GM18867 (cell line): ENCODE measurements around the gene PAX5.

Source experiments
- ATAC-seq: cut with Tn5 transposase; IDR thresholded peaks from one replicate; pipeline ENCODE4 v1.9.1; 2021; ENCODE audit warnings: mild to moderate bottlenecking, moderate library complexity; ENCODE audit not compliant: unreplicated experiment

Gene PAX5

GRCh38 chr9:36961561-36962325 is 72.3 kb downstream of the PAX5 start:
- no peak for ATAC-seq

DNA sequence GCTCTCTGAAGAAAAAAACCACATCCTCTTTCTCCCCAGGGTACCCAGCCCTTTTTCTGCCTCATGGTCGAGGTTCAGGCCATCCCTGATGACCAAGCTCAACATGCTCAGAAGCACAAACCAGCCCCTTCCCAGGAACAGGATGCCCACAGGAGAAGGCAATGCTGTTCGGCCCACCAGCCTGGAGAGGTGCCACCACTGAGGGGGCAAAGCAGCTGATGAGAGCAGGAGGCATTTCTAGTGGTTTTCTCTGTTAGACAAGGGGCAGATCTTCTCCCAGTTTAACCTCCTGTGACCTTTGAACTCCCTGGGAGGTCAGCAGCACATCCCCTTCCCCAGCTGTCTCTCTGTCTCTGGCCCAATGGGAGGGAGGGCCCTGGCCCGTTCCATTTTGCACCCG is 73.0 kb downstream of the PAX5 start:
- no peak for ATAC-seq

DNA sequence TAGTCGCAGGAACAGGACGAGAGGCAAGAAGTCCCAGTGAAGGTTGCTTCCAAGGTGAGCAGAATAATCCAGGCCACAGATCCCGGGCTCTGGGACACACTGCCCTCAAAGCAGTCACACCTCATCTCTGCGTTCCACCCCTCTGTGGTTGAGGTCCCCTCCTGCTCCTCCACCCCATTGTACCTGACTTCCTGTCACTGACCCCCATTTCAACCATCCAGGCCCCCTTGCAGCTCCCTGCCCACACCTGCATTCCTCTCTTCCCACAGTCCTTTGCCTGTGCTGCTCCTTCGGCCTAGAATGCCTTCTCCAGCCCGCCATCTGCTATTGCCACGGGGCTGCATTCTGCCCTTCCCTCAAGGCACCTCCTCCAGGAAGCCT is 73.5 kb downstream of the PAX5 start:
- ATAC-seq = no peak

DNA sequence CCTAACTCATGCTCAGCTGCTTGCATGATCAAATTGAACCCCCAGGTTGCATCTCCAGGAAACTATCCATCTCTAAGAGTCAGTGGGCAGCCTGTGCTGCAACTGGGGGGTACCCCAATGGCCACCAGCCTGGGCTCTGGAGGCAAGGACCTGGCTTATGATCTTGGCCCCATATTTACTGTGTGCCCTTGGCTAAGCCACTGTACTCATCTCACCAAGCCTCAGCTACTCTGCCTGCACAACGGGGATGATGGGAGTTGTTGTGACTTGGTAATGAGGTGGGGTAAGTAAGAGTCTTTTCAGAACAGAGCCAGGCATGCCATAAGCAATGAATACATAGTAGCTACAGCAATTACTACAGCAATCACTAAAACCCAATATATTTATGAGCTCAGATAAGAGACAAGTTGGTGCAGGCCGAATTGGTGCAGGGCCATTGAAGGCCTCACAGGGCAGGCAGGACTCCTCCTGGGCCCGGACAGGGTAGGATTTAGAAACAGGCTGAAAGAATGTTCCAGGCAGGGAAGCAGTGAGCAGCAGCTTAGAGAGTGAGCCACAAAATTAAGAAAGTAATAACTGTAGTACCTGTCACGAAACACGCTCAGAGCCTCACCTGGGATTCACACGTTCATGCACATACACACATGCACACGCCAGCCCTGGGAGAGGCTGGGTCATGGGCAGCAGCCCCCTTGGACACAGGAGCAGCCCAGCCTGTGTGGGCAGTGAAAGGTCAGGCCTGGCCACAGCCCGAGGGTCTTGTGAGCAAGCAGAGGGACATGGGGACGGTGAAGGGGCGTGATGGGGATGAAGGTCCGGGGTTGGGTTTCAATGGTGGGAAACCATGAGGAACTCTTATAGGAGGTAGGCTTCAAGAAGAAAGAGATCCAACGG is 74.1 kb downstream of the PAX5 start:
- ATAC-seq = no peak

DNA sequence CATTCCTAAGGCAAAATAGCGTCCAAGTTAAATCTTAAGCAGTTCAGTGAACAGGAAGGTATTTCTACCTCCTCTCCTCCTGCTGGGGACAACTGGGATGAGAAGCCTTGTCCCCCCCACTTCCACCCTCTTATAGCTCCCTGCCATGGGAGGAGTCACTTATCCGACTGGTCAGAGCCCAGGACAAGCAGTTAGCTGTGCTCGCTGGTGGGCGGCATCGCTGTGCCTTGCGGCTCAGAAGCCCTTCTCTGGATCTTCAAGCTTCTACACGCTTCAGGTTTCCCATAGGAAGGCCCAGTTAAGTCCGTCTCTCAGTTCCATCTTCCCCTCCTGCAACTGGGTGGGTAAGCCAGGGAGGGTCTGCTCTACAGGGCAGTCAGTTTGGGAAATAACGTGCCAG is 77.2 kb downstream of the PAX5 start:
- no peak for ATAC-seq

DNA sequence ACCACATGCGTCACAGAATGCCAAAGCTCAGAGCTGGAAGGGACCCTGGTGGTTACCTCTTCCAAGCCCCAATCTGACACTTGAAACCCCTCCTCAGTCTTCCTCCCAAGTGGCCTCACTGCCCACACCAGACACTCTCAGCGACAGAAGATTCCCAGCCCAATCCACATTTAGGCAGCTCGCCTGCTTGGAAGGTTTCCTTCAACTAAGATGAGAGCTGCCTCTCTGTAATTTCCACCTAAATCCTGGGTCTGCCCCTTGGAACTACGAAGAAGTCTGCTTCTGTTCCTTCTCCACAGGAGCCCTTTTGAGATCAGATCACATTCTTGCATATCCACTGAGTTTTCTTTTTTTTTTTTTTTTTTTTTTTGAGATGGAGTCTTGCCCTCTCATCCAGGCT is 83.7 kb downstream of the PAX5 start:
- no peak for ATAC-seq

DNA sequence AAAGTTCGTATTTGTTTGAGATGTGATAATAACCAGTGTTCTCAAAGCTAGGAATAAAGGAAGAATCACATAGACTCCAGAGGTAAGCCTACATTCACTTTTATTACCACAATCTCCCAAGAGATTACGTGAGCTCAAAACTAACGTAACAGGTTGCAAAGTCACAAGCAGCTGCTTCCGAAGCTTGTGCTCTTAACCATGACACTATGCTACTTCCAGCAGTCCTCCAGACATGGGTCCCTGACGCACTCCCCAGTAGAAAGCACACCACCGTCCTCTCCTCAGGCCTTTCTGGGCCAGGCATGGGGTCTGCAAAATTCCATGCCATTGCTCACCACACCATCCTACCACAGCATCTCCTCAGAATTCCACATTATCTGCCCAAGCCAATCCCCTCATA is 84.6 kb downstream of the PAX5 start:
- no peak for ATAC-seq

GRCh38 chr9:36948051-36948450 is 86.0 kb downstream of the PAX5 start:
- no peak for ATAC-seq

DNA sequence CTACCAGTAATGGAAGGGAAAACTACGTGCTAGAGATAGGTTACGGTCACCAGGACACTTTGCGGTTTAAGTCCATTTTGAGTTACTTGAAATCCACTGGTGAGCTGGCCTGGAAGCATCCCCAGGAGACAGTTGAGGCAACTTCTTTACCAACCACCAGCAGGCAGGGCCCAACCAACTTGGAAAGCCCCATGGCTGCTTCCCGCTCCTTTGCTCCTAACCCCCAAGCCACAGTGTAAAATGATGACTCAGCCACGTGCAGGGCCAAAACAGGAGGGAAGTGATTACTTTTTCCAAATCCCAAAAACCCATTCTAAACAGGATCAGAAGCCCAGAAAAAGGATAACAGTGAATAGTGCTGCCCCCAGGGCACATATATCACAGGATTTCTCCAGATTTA is 87.4 kb downstream of the PAX5 start:
- ATAC-seq = no peak

GRCh38 chr9:36945999-36946398 is 88.1 kb downstream of the PAX5 start:
- no peak for ATAC-seq

DNA sequence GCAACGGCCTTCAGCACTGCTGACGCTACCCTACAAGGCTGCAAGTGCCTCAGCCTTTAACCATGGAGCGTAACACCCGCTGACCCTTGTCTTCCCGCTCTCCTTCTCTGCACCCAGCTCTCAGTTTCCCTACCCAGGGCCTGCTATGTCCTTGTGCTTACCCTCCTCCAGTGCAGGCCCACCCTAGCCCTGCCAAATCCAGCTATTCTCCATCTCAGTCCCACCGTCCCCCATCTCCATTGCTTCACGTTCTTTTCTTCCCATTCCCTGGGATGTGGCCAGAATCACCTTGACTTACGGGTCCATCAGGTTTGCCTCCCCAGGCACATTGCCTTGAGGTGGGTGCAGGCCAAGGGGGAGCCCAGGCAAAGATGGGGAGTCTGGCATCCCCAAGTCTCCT is 91.2 kb downstream of the PAX5 start:
- ATAC-seq = no peak

GRCh38 chr9:36941441-36941840 is 92.6 kb downstream of the PAX5 start:
- no peak for ATAC-seq

GRCh38 chr9:36940881-36941280 is 93.2 kb downstream of the PAX5 start:
- no peak for ATAC-seq

DNA sequence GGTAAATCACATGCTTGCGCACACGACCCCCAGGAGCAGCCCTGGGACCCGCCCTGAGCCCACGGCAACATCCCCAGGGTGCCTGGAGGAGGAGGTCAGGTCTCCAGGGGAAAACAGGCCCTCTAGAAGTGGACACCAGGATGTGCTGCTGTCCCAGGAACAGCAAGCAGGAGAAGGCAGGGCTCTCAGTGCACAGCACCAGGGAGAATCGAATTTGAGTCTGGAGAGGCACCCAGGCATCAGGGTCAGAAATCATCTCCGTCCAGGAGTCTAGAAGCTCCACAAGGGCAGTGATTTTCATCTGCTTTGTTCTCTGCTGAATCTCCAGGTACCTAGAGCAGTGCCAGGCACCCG is 93.6 kb downstream of the PAX5 start:
- ATAC-seq = no peak

DNA sequence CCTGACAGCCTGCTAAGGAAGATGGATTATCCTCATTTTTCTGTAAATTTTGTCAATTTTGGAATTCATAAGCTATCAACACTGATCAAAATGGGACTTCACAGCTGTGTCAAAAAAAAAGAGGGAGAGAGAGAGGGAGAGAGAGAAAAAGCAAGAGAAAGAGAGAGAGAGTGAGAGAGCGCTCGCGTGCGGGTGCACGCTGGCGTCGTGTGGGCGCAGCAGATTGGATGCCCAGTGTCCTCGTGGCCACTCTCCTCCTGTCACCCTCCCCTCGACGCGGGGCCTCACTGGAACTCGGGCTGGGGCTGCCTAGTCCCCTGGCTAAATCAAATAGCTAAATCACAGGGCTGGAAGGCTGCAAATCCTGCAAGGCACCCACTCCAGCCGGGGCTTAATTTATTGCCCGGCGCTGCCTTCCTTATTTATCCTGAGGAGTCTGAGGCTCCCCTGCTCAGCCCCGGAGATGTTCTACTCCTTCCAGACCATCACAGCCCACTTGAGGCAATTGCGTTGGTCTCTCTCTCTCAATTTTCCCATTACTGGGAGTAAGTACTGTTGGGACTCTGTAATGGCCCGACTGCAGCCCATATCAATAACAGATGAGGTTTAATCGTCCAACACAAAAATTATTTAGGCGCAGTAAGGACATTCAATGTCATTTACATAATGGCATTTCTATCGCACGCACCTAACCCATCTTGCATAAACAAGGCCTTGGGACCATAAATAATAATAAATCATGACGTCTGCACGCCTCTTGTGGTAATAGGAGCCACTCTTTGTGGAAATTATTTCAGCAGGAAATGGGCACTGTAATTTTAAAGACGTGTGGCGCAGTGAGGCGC is 94.2 kb downstream of the PAX5 start:
- ATAC-seq = no peak

DNA sequence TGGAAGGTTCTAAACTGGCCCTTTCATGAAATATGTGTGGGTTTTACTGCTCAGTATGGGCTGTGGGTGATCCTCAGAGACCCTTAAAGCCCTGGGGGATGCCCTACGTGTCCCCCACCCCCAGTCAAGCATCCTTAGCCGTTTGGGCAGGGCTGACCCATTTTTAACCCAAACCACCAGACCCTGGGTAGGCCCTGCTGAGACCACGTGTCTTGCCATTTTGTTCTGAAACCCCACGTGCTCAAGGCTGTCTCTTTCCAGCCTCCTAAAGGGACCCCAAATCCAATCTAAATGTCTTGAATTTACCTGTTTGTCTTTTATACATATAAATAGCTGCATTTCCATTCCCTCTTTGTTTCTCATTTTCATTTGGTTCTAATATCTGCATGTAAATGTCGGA is 94.9 kb downstream of the PAX5 start:
- no peak for ATAC-seq

- ATAC-seq = no peak
These were observed 95.5 kb downstream of the PAX5 start for GRCh38 chr9:36938617-36939016.

GRCh38 chr9:36937951-36938350 is 96.1 kb downstream of the PAX5 start:
- ATAC-seq = no peak

- ATAC-seq = no peak
These were observed 96.7 kb downstream of the PAX5 start for GRCh38 chr9:36937346-36937745.

GRCh38 chr9:36936498-36936831 is 97.6 kb downstream of the PAX5 start:
- ATAC-seq = no peak

GRCh38 chr9:36935768-36936497 is 98.1 kb downstream of the PAX5 start:
- peak; percentile 72 for ATAC-seq
